ENCODE measurements around the gene ABCG4. TPM values are rescaled to one million over a fixed set of nuclear protein-coding genes. Genes with fewer than 3 reads are reported as not detected.

ABCG4 gene
- total RNA-seq, 2 experiments from 2014 or later: 0.08 TPM; not detected in 1

- Mint-ChIP-seq H3K27me3 (peaks cover 46% of the 10 kb centered on the region), H3K27ac (no peak overlapping the region), H3K4me3 (no peak overlapping the region), H3K9me3 (no peaks in the 10 kb centered on the region), H3K36me3 (ENCODE audit: low read depth) (no peaks in the 10 kb centered on the region), H3K4me1 (ENCODE audit: low read depth) (peaks cover 14% of the 10 kb centered on the region)
- POLR2A ChIA-PET: interaction anchor here (0.8 kb wide), 1 partner anchor 26 kb away, joined by 3 read pairs; no protein-coding TSS in a partner anchor
- peaks cover 22% of the 10 kb centered on the region for H3K4me1 ChIP-seq (ENCODE audit: insufficient read depth, low read length)
- intact Hi-C loops (cut with DNase I, micrococcal nuclease): no loop called here
- peak in 6 of 14 experiments; percentile 4 to 62 (median 26) for DNase-seq
- H3K9me3 ChIP-seq (ENCODE audit: control insufficient read depth in 1 of 2, insufficient read depth in 1 of 2, low read length in 2 of 2): no peaks in the 10 kb centered on the region
- CTCF ChIA-PET: no interaction called here
- TF ChIP-seq, protein P1, sequence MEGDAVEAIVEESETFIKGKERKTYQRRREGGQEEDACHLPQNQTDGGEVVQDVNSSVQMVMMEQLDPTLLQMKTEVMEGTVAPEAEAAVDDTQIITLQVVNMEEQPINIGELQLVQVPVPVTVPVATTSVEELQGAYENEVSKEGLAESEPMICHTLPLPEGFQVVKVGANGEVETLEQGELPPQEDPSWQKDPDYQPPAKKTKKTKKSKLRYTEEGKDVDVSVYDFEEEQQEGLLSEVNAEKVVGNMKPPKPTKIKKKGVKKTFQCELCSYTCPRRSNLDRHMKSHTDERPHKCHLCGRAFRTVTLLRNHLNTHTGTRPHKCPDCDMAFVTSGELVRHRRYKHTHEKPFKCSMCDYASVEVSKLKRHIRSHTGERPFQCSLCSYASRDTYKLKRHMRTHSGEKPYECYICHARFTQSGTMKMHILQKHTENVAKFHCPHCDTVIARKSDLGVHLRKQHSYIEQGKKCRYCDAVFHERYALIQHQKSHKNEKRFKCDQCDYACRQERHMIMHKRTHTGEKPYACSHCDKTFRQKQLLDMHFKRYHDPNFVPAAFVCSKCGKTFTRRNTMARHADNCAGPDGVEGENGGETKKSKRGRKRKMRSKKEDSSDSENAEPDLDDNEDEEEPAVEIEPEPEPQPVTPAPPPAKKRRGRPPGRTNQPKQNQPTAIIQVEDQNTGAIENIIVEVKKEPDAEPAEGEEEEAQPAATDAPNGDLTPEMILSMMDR (IDR thresholded peaks at IDR 0.05): peak; percentile 30
- ATAC-seq (ENCODE audit: poor library complexity): peak; percentile 43
- H3K4me3 ChIP-seq (ENCODE audit: low read length): no peak overlapping the region
- H3K36me3 ChIP-seq (ENCODE audit: insufficient read depth, low read length): no peaks in the 10 kb centered on the region
- H3K27me3 ChIP-seq (ENCODE audit: control insufficient read depth in 1 of 2, insufficient read depth in 2 of 2, low read length in 2 of 2): peaks cover 14 to 25% of the 10 kb centered on the region in 2 experiments
- H3K27ac ChIP-seq (ENCODE audit: low read depth in 1 of 2, low read length in 2 of 2): no peak overlapping the region
These were observed 3.9 kb upstream of the ABCG4 start for GRCh38 chr11:119144825-119145486.

- Histone ChIP-seq H3K36me3 (ENCODE audit: insufficient read depth, low read length) (no peaks in the 10 kb centered on the region), H3K4me3 (ENCODE audit: low read length) (no peak overlapping the region), H3K27me3 (ENCODE audit: control insufficient read depth in 1 of 2, insufficient read depth in 2 of 2, low read length in 2 of 2) (peaks cover 14 to 25% of the 10 kb centered on the region in 2 experiments), H3K4me1 (ENCODE audit: insufficient read depth, low read length) (peaks cover 22% of the 10 kb centered on the region), H3K27ac (ENCODE audit: low read depth in 1 of 2, low read length in 2 of 2) (no peak overlapping the region), H3K9me3 (ENCODE audit: control insufficient read depth in 1 of 2, insufficient read depth in 1 of 2, low read length in 2 of 2) (no peaks in the 10 kb centered on the region)
- Mint-ChIP-seq H3K4me3 (no peak overlapping the region), H3K27ac (no peak overlapping the region), H3K9me3 (no peaks in the 10 kb centered on the region), H3K36me3 (ENCODE audit: low read depth) (no peaks in the 10 kb centered on the region), H3K4me1 (ENCODE audit: low read depth) (peaks cover 14% of the 10 kb centered on the region), H3K27me3 (peaks cover 50% of the 10 kb centered on the region)
- ATAC-seq (ENCODE audit: poor library complexity): no peak
- intact Hi-C loops (cut with DNase I, micrococcal nuclease): no loop called here
- TF ChIP-seq, protein P1 (IDR thresholded peaks at IDR 0.05): no peak
- CTCF ChIA-PET: no interaction called here
- POLR2A ChIA-PET: interaction anchor here (0.8 kb wide), 1 partner anchor 27 kb away, joined by 3 read pairs; no protein-coding TSS in a partner anchor
- no peak for DNase-seq
These were observed 3.3 kb upstream of the ABCG4 start for GRCh38 chr11:119145551-119145950.

DNA sequence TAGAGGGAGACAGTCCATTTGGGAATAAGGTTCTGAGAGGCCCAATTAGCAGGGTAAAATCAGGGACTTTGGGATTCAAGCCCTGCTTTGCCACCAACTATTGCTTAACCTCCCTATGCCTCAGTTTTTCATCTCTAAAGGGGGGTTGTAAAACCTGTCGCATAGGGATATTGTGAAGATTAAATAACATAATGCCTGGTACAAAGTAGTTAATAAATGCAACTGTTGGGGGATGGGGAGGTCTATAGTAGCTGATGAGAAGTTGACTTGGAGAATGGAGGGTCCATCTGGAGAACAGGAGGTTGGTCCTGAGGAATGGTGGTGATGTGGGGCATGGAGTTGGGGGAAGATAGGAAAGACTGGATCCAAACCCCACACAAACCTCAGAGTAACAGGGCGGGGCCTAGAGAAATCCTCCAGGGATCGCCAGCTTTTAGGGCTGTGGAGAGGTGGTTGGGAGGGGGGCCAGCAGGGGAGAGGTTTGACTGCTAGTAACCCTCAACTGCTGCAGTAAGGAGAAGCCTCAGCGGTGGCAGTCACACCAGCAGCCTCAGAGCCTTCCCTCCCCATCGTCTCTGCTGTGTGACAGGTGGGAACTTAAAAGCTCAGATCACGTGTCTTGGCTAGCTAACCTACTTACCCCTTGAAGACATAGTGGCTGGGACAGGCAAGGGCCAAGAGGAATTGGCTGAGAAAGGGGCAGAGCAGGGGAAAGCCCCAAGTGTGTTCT, 1.1 kb upstream of the ABCG4 start:
- POLR2A ChIA-PET: interaction anchor here (0.8 to 2.5 kb wide), 3 partner anchors 32 to 91 kb away, joined by 3 to 8 read pairs (median 3); partner anchors contain the start of genes CBL and HYOU1
- TF ChIP-seq, protein P1 (IDR thresholded peaks at IDR 0.05): no peak
- H3K4me3 ChIP-seq (ENCODE audit: low read length): no peak overlapping the region
- Mint-ChIP-seq H3K4me1 (ENCODE audit: low read depth) (peaks cover 18% of the 10 kb centered on the region), H3K36me3 (ENCODE audit: low read depth) (no peaks in the 10 kb centered on the region), H3K4me3 (peak overlapping the region; percentile 73), H3K9me3 (no peaks in the 10 kb centered on the region), H3K27ac (no peak overlapping the region), H3K27me3 (peaks cover 60% of the 10 kb centered on the region)
- peak in 2 of 14 experiments; percentile 33 to 37 for DNase-seq
- no peaks in the 10 kb centered on the region for H3K36me3 ChIP-seq (ENCODE audit: insufficient read depth, low read length)
- ATAC-seq (ENCODE audit: poor library complexity): peak; percentile 44
- H3K27me3 ChIP-seq (ENCODE audit: control insufficient read depth in 1 of 2, insufficient read depth in 2 of 2, low read length in 2 of 2): peaks cover 18 to 25% of the 10 kb centered on the region in 2 experiments
- no peak overlapping the region for H3K27ac ChIP-seq (ENCODE audit: low read depth in 1 of 2, low read length in 2 of 2)
- no peaks in the 10 kb centered on the region for H3K9me3 ChIP-seq (ENCODE audit: control insufficient read depth in 1 of 2, insufficient read depth in 1 of 2, low read length in 2 of 2)
- CTCF ChIA-PET: no interaction called here
- intact Hi-C loops (cut with DNase I, micrococcal nuclease): no loop called here
- peaks cover 22% of the 10 kb centered on the region for H3K4me1 ChIP-seq (ENCODE audit: insufficient read depth, low read length)

Measured in CD4-positive, alpha-beta T cell (primary cell).